Neuron (in vitro differentiated cells): ENCODE results near the gene CLSTN3.
"Not testable (repeated sequence)": the region's sequence is repeated elsewhere in the genome, so short reads cannot be mapped to it uniquely, and the experiment has no call there.

Experiments
- H2AFZ ChIP-seq: one replicate; pipeline ENCODE4 v1.6.1; 2013; ENCODE audit warnings: low read depth, mild to moderate bottlenecking, inconsistent platforms, low read length, moderate library complexity
- H3K27me3 ChIP-seq: one replicate; pipeline ENCODE4 v1.6.1; 2013; ENCODE audit warnings: low read length; ENCODE audit not compliant: insufficient read depth
- H3K36me3 ChIP-seq: one replicate; pipeline ENCODE4 v1.6.1; 2013; ENCODE audit warnings: low read length; ENCODE audit not compliant: insufficient read depth
- H3K4me1 ChIP-seq: one replicate; pipeline ENCODE4 v1.6.1; 2013; ENCODE audit warnings: low read length; ENCODE audit not compliant: insufficient read depth
- H3K4me3 ChIP-seq: 2 replicates; pipeline ENCODE4 v1.5.1; 2013; ENCODE audit warnings: mild to moderate bottlenecking, low read length, moderate library complexity
- H3K9me3 ChIP-seq: one replicate; pipeline ENCODE4 v1.6.1; 2013; ENCODE audit warnings: low read length

CLSTN3 gene

DNA sequence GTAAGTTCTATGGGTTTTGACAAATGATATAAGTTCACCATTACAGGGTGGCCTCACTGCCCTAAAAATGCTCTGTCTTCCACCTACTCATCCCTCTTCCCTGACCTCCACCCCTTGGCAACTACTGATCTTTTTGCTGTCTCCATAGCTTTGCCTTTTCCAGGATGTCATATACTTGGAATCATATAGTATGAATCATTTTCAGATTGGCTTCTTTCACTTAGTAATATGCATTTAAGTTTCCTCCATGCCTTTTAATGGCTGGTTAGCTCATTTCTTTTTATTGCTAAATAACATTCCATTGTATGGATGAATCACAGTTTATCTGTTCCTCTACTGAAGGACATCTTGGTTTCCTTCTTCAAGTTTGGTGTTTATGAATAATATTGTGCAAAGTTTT lies 45.3 kb downstream of the CLSTN3 start:
- H3K9me3 ChIP-seq: peaks cover 4% of the 10 kb centered on the region
- no peak overlapping the region for H2AFZ ChIP-seq
- no peaks in the 10 kb centered on the region for H3K4me1 ChIP-seq
- no peak overlapping the region for H3K4me3 ChIP-seq
- H3K27me3 ChIP-seq: no peaks in the 10 kb centered on the region
- H3K36me3 ChIP-seq: no peaks in the 10 kb centered on the region

DNA sequence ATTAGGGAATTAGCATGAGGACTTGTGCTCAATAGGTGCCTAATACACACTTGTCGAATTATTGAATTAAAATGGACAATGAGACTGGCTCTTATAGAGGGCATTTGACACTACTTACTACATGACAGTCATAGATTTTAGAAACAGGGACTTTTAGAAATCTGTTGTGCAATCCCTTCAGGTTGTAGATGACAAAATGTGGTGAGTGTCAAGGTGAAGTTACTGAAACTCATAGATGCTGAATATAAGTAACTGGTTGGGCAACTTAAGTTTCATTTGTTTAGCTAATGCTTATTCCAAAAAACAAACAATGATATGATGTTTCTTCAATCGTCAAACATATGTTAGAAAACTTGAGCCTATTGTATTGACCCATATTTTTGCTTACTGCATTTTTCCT lies 46.4 kb downstream of the CLSTN3 start:
- H3K4me1 ChIP-seq: no peaks in the 10 kb centered on the region
- H2AFZ ChIP-seq: no peak overlapping the region
- no peaks in the 10 kb centered on the region for H3K27me3 ChIP-seq
- no peaks in the 10 kb centered on the region for H3K36me3 ChIP-seq
- H3K9me3 ChIP-seq: peaks cover 4% of the 10 kb centered on the region
- H3K4me3 ChIP-seq: no peak overlapping the region

DNA sequence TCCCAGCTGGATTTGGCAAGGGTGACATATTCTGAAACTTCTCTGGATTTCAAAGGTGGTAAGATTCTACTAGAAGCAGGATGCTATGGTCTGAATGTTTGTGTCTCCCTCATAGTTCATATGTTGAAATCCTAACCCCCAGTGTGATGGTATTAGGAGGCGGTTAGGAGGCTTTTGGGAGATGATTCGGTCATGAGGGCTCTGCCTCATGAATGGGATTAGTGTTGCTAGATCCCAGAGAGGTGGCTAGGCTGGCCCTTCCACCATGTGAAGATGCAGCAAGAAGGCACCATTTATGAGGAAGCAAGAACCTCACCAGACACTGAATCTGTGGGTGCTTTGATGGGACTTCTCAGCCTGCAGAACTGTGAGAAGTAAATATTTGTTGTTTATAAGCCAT lies 48.3 kb downstream of the CLSTN3 start:
- Histone ChIP-seq H3K4me3 (no peak overlapping the region), H3K36me3 (no peaks in the 10 kb centered on the region), H3K27me3 (peaks cover 4% of the 10 kb centered on the region), H3K9me3 (no peaks in the 10 kb centered on the region), H3K4me1 (no peaks in the 10 kb centered on the region), H2AFZ (no peak overlapping the region)

DNA sequence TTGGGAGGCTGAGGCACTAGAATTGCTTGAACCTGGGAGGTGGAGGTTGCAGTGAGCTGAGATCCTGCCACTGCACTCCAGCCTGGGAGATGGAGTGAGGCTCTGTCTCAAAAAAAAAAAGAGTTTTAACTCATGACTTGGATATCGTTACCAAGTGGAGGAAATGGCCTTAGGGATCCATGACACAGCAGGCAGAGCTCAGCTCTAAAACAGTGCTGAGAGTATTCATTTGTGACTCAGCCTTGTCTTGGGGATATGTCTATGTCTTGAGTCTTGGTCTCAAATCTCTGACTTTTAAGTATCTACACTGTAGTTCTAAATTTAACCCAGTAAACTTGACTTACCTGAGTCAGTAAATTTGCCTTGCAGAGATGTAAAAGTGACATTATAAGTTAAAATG lies 50.5 kb downstream of the CLSTN3 start:
- H2AFZ ChIP-seq: no peak overlapping the region
- H3K36me3 ChIP-seq: no peaks in the 10 kb centered on the region
- no peaks in the 10 kb centered on the region for H3K9me3 ChIP-seq
- H3K4me3 ChIP-seq: no peak overlapping the region
- H3K4me1 ChIP-seq: no peaks in the 10 kb centered on the region
- H3K27me3 ChIP-seq: peaks cover 7% of the 10 kb centered on the region

DNA sequence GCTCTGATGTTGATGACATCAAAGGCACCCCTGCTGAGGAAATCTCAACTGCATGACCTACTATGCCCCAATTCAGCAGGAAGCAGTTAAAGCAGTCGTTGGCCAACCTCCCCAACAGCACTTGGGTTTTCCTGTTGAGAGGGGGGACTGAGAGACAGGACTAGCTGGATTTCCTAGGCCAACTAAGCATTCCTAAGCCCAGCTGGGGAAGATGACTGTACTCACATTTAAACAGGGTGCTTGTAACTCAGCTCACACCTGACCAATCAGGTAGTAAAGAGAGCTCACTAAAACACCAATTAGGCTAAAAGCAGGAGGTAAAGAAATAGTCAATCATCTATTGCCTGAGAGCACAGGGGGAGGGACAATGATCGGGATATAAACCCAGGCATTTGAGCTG lies 55.9 kb downstream of the CLSTN3 start:
- H3K9me3 ChIP-seq, H3K4me3 ChIP-seq, H2AFZ ChIP-seq, H3K27me3 ChIP-seq, H3K36me3 ChIP-seq: not testable (repeated sequence)
- peaks cover 21% of the 10 kb centered on the region for H3K4me1 ChIP-seq

DNA sequence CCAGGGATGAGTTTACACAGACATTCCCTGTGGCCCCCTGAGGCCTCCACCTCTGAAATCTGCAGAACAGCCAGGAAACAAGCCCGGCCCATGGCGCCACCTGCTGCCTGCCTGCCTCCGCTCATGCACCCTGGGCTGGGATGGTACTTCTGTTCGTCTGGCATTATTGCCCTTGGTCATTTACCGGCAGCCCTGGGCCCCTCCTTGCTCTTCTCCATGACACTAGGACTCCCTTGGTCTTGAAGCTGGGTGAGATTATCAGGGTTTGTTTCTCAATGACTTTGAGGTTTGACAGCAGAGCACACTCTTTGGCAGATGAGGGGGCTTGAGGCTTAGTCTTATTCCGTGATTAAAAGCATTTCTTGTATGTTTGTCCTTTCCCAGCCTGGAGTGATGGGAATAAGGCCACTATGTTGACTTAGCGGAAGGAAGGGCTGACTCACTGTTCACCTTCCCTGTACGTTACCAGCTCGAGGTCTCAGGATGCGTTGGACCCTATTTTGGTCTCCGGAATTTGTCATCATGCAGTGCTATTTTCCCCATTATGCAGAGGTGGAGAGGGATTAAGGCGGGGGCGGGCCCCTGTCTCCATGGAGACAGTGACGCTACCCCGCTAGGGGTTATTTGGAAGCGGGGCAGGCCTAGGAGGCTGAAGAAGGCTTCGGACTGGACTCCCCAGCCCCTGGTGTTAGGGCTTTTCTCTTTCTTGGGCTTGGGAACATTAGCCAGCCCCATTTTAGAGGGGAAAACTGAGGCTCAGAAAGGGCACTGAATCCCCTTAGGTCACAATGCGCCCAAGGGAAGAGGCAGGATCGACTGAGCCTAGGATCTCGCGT lies 58.6 kb downstream of the CLSTN3 start:
- H3K4me3 ChIP-seq: peak overlapping the region; percentile 66
- H3K4me1 ChIP-seq: peaks cover 21% of the 10 kb centered on the region
- peaks cover 2% of the 10 kb centered on the region for H3K27me3 ChIP-seq
- H2AFZ ChIP-seq: peak overlapping the region; percentile 89
- H3K36me3 ChIP-seq: peaks cover 4% of the 10 kb centered on the region
- no peaks in the 10 kb centered on the region for H3K9me3 ChIP-seq

DNA sequence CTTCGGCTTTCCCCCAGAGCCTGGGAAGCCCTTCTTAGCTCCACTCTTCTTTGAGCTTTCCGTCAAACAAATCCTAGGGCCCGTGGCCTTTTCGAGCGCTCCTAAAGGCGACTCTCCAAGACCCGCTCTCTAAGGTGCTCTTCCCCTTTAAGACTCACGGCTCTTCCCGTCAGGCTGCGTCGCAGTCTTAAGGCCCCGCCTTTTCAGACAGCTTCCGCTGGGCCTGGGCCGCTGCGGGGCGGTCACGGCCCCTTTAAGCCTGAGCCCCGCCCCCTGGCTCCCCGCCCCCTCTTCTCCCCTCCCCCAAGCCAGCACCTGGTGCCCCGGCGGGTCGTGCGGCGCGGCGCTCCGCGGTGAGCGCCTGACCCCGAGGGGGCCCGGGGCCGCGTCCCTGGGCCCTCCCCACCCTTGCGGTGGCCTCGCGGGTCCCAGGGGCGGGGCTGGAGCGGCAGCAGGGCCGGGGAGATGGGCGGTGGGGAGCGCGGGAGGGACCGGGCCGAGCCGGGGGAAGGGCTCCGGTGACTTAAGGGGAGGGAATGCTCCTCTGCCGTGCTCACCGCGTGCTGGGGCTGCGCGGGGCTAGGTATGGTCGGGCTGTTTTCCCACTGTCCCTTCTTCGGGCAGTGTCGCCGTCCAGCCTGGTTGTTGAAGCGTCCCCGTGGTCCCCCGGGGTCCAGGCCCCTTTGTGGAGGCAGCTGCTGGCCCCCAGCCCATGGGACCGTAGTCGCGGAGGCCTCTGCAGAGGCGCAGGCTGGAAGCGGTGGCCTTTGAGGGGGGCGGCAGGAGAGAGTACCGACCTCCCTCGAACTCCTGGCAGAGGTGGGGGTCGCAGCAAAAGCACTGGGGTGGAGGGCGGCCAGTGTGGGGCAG lies 59.5 kb downstream of the CLSTN3 start, which contains the start of gene PEX5:
PEX5 (plus strand) TSS at position 289 of the 870 bp plus-strand sequence. CDS start 692 bp downstream, outside the sequence.
- Histone ChIP-seq H2AFZ (peak within 1 kb of the TSS; percentile 89), H3K9me3 (no peaks in the 10 kb centered on the region), H3K36me3 (peaks cover 7% of the 10 kb centered on the region), H3K4me1 (peaks cover 21% of the 10 kb centered on the region), H3K27me3 (no peaks in the 10 kb centered on the region), H3K4me3 (peak within 1 kb of the TSS; percentile 66)

DNA sequence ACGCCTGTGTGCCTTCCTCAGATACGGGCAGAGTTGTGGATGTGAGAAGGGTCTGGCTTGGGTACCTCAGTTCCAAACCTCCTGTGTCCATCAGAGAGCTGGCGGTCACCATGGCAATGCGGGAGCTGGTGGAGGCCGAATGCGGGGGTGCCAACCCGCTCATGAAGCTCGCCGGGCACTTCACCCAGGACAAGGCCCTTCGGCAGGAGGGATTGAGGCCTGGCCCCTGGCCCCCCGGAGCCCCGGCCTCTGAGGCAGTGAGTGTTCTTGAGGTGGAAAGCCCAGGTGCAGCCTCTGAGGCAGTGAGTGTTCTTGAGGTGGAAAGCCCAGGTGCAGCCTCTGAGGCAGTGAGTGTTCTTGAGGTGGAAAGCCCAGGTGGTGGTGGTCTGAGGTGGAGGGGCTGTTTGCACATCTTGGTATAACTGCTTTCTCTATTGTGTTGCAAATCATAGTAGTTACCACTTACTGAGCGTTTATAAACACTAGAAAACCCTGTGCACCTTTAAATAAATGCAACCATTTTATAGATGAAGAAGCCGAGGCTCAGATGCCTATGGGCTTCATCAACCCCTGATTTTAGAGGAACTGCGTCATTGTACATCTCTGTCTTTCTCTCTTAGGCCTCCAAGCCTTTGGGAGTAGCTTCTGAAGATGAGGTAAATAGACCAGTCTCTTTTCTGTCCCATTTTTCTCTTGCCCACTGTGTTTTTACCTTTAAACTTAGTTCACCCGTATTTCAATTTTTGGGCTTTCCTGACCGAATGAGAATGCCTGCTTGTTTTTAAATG lies 60.3 kb downstream of the CLSTN3 start:
- peaks cover 12% of the 10 kb centered on the region for H3K36me3 ChIP-seq
- H3K4me3 ChIP-seq: peak overlapping the region; percentile 66
- H3K27me3 ChIP-seq: no peaks in the 10 kb centered on the region
- H3K4me1 ChIP-seq: peaks cover 21% of the 10 kb centered on the region
- no peaks in the 10 kb centered on the region for H3K9me3 ChIP-seq
- peak overlapping the region; percentile 72 for H2AFZ ChIP-seq

DNA sequence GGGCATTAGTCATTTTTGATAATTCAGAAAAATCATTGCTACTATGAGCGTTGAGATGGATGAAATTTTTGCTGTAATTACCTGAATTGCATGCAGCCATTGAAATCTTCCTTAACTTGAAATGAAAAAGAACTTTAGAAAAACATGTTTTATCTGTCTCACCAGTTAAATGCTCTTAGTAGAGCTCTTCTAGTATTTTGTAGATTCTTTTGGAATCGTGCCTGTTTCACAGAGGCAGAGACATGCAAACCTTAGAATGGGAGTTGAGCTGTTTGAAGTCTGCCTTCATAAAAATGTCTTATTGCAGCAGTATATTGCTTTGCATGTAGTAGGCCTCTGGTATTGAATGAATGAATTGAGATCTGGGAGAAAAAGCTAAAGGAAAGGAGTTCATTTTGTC lies 63.5 kb downstream of the CLSTN3 start:
- no peak overlapping the region for H2AFZ ChIP-seq
- no peaks in the 10 kb centered on the region for H3K9me3 ChIP-seq
- no peaks in the 10 kb centered on the region for H3K27me3 ChIP-seq
- peaks cover 18% of the 10 kb centered on the region for H3K36me3 ChIP-seq
- H3K4me1 ChIP-seq: peaks cover 13% of the 10 kb centered on the region
- H3K4me3 ChIP-seq: no peak overlapping the region

DNA sequence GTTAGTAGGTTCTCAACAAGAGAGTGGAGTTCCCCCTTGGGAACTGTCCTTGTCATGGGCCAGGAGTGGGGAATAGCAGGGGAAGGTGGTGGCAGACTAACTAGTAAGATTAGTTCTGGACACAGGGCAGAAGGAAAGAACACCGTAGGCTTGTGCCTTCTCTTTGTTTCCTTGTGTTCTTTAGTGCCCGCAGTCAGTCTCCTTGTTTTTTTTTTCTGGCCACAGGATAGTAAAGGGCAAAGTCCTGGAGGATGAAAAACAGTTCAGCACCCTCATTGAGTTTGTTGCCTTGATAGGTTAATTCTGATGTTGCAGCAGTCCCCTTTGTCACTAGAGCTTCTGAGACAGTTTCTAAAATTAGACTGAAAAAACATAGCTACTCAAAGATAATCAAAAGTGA lies 67.7 kb downstream of the CLSTN3 start:
- no peaks in the 10 kb centered on the region for H3K4me1 ChIP-seq
- H3K4me3 ChIP-seq: no peak overlapping the region
- H3K36me3 ChIP-seq: peaks cover 39% of the 10 kb centered on the region
- H3K27me3 ChIP-seq: no peaks in the 10 kb centered on the region
- H2AFZ ChIP-seq: no peak overlapping the region
- H3K9me3 ChIP-seq: peaks cover 8% of the 10 kb centered on the region

DNA sequence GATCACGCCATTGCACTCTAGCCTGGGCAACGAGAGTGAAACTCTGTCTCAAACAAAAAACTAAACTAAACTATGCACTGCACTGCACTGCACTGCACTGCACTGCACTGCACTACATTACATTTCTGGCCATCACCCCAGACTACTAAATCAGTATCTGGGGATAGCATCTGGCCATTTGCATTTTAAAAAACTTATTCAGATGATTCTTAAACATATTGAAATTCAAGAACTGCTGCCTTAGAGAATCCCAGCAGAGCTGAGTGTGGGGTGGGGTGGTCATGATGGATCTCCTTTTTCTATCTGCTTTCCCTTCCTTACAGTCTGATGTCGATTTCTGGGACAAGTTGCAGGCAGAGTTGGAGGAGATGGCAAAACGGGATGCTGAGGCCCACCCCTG lies 72.9 kb downstream of the CLSTN3 start:
- Histone ChIP-seq H3K4me3 (no peak overlapping the region), H3K4me1 (no peaks in the 10 kb centered on the region), H3K9me3 (peaks cover 8% of the 10 kb centered on the region), H3K36me3 (peaks cover 66% of the 10 kb centered on the region), H2AFZ (no peak overlapping the region), H3K27me3 (no peaks in the 10 kb centered on the region)

DNA sequence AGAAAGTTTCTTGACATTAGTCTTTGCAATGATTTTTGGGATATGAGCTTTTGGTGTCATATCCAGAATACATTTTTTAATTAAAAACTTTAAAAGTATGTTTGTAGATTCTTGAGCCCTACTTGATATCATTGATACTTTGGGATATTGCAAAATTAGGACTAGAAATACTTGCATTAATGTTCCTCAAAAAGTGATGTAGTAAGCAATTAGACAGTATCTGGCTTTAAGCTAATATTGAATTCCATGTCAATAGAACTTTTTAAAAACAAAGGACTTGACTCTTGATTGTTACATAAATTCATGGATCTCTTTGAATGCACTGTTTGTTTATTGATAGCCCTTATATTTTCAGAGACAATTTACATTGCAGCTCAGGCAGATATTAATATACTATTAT lies 74.9 kb downstream of the CLSTN3 start:
- H3K36me3 ChIP-seq: peaks cover 78% of the 10 kb centered on the region
- H3K27me3 ChIP-seq: no peaks in the 10 kb centered on the region
- no peaks in the 10 kb centered on the region for H3K4me1 ChIP-seq
- H3K4me3 ChIP-seq: no peak overlapping the region
- H2AFZ ChIP-seq: no peak overlapping the region
- H3K9me3 ChIP-seq: peaks cover 8% of the 10 kb centered on the region

DNA sequence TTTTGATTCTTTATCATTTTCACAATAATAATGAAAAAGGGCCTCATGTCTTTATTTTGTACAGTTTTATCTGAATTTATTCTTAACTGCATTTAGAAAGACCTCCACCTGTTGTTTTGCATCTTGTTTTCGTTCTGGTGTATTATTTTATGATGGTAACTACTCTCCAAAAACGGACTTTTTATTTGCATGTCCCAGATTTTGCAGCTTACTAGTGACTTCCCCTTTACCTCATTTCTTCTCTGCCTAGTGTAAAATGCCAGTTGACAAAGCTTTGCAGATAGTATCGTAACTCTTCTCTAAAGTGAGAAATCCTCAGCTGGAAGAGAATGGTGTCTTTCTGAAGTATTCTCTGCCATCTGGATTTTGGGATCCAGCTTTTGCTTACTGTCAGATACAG lies 76.5 kb downstream of the CLSTN3 start:
- no peaks in the 10 kb centered on the region for H3K27me3 ChIP-seq
- H3K4me1 ChIP-seq: no peaks in the 10 kb centered on the region
- peaks cover 81% of the 10 kb centered on the region for H3K36me3 ChIP-seq
- no peak overlapping the region for H2AFZ ChIP-seq
- H3K4me3 ChIP-seq: no peak overlapping the region
- H3K9me3 ChIP-seq: peaks cover 5% of the 10 kb centered on the region
